ENCODE results near the gene ATP6V0E1.

The ATP6V0E1 gene
- 125 to 164 reads per million in 2 experiments for total RNA-seq

GRCh38 chr5:172983542-172984243 is at the start of gene ATP6V0E1:
ATP6V0E1 (plus strand) TSS chr5:172983771; CDS start chr5:172983861, 90 bp downstream.
- peak; percentile 91 for DNase-seq (ENCODE audit: low read depth)

- no peak for DNase-seq (ENCODE audit: low read depth)
Measured at GRCh38 chr5:172935096-172935495, 48.5 kb upstream of the ATP6V0E1 start.

GRCh38 chr5:172936401-172936800 is 47.2 kb upstream of the ATP6V0E1 start:
- no peak for DNase-seq (ENCODE audit: low read depth)

- no peak for DNase-seq (ENCODE audit: low read depth)
Measured at GRCh38 chr5:172939071-172939470, 44.5 kb upstream of the ATP6V0E1 start.

- DNase-seq (ENCODE audit: low read depth), result no peak
Measured at GRCh38 chr5:172939611-172940267, 43.8 kb upstream of the ATP6V0E1 start.

- DNase-seq (ENCODE audit: low read depth), result no peak
Measured at GRCh38 chr5:172940268-172941066, 43.1 kb upstream of the ATP6V0E1 start.

- no peak for DNase-seq (ENCODE audit: low read depth)
Measured at GRCh38 chr5:172941067-172941516, 42.5 kb upstream of the ATP6V0E1 start.

- no peak for DNase-seq (ENCODE audit: low read depth)
Measured at GRCh38 chr5:172942556-172942955, 41.0 kb upstream of the ATP6V0E1 start.

GRCh38 chr5:172943283-172943841 is 40.2 kb upstream of the ATP6V0E1 start:
- DNase-seq (ENCODE audit: low read depth), result no peak

- DNase-seq (ENCODE audit: low read depth), result no peak
Measured at GRCh38 chr5:172943906-172944305, 39.7 kb upstream of the ATP6V0E1 start.

GRCh38 chr5:172944741-172945140 is 38.8 kb upstream of the ATP6V0E1 start:
- no peak for DNase-seq (ENCODE audit: low read depth)

- no peak for DNase-seq (ENCODE audit: low read depth)
Measured at GRCh38 chr5:172945151-172945550, 38.4 kb upstream of the ATP6V0E1 start.

- DNase-seq (ENCODE audit: low read depth), result no peak
Measured at GRCh38 chr5:172946146-172946545, 37.4 kb upstream of the ATP6V0E1 start.

GRCh38 chr5:172949426-172949825 is 34.1 kb upstream of the ATP6V0E1 start:
- DNase-seq (ENCODE audit: low read depth), result no peak

- no peak for DNase-seq (ENCODE audit: low read depth)
Measured at GRCh38 chr5:172950176-172950965, 33.2 kb upstream of the ATP6V0E1 start.

GRCh38 chr5:172951371-172952033 is 32.1 kb upstream of the ATP6V0E1 start:
- DNase-seq (ENCODE audit: low read depth), result no peak

GRCh38 chr5:172952034-172952511 is 31.5 kb upstream of the ATP6V0E1 start:
- no peak for DNase-seq (ENCODE audit: low read depth)

- DNase-seq (ENCODE audit: low read depth), result no peak
Measured at GRCh38 chr5:172953776-172954675, 29.5 kb upstream of the ATP6V0E1 start.

GRCh38 chr5:172954751-172955159 is 28.8 kb upstream of the ATP6V0E1 start:
- no peak for DNase-seq (ENCODE audit: low read depth)

GRCh38 chr5:172956228-172956627 is 27.3 kb upstream of the ATP6V0E1 start:
- DNase-seq (ENCODE audit: low read depth), result no peak
